ENCODE measurements around the gene MPO. TPM values are rescaled to one million over a fixed set of nuclear protein-coding genes. Genes with fewer than 3 reads are reported as not detected.

Gene MPO
- total RNA-seq, 2 experiments from 2014 or later, result not detected

DNA sequence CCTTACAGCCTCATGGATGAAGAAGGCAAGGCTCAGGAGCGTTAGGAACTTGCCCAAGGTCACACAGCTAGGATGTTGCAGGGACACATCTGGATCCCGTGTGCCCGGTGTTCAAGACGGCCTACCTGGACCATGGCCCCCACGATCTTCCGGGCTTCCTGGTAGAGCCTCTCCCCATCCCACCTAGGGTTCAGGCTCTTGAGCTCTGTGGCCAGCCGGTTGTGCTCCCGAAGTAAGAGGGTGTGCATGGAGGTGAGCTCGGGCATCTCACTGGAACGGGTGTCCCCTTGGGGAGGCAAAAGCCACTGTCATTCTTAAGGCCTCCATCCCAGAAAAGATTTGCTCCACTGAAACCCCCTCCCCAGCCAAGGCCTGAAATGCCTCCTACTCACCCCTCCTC is 5.3 kb downstream of the MPO start:
- H3K4me3 ChIP-seq (ENCODE audit: low read depth, low read length, poor library complexity, severe bottlenecking), result no peak overlapping the region
- intact Hi-C loops (cut with micrococcal nuclease; ENCODE audit: unreplicated experiment), result no loop called here
- no peak for DNase-seq (ENCODE audit: low spot score)
- no peaks in the 10 kb centered on the region for H3K36me3 ChIP-seq (ENCODE audit: insufficient read depth, low read length)
- ChIA-PET CTCF (ENCODE audit: unreplicated experiment) (no interaction called here), POLR2A (no interaction called here)
- no TSS peak for BruUV-seq (replicated peaks)
- H3K4me2 ChIP-seq (ENCODE audit: low read length), result no peak overlapping the region
- H2AFZ ChIP-seq (ENCODE audit: low read length), result no peak overlapping the region
- no peaks in the 10 kb centered on the region for H4K20me1 ChIP-seq (ENCODE audit: insufficient read depth, low read length)
- no peaks in the 10 kb centered on the region for H3K79me2 ChIP-seq (ENCODE audit: insufficient read depth, low read depth, low read length)
- no peaks in the 10 kb centered on the region for H3K9me2 ChIP-seq (ENCODE audit: insufficient read depth, low read length)
- no peaks in the 10 kb centered on the region for H3K4me1 ChIP-seq (ENCODE audit: insufficient read depth, low read length, poor library complexity, severe bottlenecking)
- H3K9me3 ChIP-seq (ENCODE audit: low read length), result no peaks in the 10 kb centered on the region
- no peak overlapping the region for H3K27ac ChIP-seq (ENCODE audit: low read depth, low read length, poor library complexity, severe bottlenecking)
- TF ChIP-seq CTCF (conservative IDR thresholded peaks at IDR 0.05; ENCODE audit: low read length), result no peak
- no peak for TF ChIP-seq EZH2phosphoT487 (IDR thresholded peaks at IDR 0.05; ENCODE audit: borderline replicate concordance, low read depth, low read length)

DNA sequence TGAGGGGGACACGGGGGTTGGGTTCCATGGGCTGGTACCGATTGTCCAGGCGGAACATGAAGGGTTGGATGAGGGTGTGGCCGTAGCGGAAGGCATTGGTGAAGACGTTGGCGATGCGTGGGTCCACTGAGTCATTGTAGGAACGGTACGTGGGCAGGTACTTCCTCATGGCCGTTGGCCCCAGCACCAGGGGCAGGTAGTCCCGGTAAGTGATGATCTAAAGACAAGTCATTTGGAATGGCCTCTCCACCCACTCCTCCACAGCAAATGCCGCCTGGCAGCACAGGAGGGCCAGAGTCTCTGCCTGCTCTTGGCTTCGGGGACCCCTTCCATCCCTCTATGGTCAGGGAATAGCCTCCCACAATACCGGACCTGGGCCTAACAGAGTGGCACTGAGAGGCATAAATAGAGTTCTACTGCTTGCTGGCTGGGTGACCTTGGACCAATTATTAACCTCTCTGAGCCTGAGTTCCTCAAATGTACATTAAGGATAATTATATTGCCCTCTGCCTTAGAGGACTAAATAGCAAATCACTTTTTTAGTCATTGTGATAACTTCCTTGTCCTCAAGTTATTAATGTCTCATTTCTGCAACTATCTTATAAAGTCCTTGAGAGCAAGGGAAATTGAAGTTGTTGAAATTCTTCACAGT is 7.2 kb downstream of the MPO start:
- no peaks in the 10 kb centered on the region for H3K9me3 ChIP-seq (ENCODE audit: low read length)
- H3K79me2 ChIP-seq (ENCODE audit: insufficient read depth, low read depth, low read length), result no peaks in the 10 kb centered on the region
- H3K9me2 ChIP-seq (ENCODE audit: insufficient read depth, low read length), result no peaks in the 10 kb centered on the region
- no TSS peak for BruUV-seq (replicated peaks)
- H3K4me1 ChIP-seq (ENCODE audit: insufficient read depth, low read length, poor library complexity, severe bottlenecking), result no peaks in the 10 kb centered on the region
- TF ChIP-seq EZH2phosphoT487 (IDR thresholded peaks at IDR 0.05; ENCODE audit: borderline replicate concordance, low read depth, low read length), result no peak
- TF ChIP-seq CTCF (conservative IDR thresholded peaks at IDR 0.05; ENCODE audit: low read length), result no peak
- ChIA-PET CTCF (ENCODE audit: unreplicated experiment) (no interaction called here), POLR2A (no interaction called here)
- no peak overlapping the region for H3K4me3 ChIP-seq (ENCODE audit: low read depth, low read length, poor library complexity, severe bottlenecking)
- H2AFZ ChIP-seq (ENCODE audit: low read length), result no peak overlapping the region
- H3K27ac ChIP-seq (ENCODE audit: low read depth, low read length, poor library complexity, severe bottlenecking), result no peak overlapping the region
- no peaks in the 10 kb centered on the region for H4K20me1 ChIP-seq (ENCODE audit: insufficient read depth, low read length)
- no peak for DNase-seq (ENCODE audit: low spot score)
- intact Hi-C loops (cut with micrococcal nuclease; ENCODE audit: unreplicated experiment), result no loop called here
- no peaks in the 10 kb centered on the region for H3K36me3 ChIP-seq (ENCODE audit: insufficient read depth, low read length)
- no peak overlapping the region for H3K4me2 ChIP-seq (ENCODE audit: low read length)

DNA sequence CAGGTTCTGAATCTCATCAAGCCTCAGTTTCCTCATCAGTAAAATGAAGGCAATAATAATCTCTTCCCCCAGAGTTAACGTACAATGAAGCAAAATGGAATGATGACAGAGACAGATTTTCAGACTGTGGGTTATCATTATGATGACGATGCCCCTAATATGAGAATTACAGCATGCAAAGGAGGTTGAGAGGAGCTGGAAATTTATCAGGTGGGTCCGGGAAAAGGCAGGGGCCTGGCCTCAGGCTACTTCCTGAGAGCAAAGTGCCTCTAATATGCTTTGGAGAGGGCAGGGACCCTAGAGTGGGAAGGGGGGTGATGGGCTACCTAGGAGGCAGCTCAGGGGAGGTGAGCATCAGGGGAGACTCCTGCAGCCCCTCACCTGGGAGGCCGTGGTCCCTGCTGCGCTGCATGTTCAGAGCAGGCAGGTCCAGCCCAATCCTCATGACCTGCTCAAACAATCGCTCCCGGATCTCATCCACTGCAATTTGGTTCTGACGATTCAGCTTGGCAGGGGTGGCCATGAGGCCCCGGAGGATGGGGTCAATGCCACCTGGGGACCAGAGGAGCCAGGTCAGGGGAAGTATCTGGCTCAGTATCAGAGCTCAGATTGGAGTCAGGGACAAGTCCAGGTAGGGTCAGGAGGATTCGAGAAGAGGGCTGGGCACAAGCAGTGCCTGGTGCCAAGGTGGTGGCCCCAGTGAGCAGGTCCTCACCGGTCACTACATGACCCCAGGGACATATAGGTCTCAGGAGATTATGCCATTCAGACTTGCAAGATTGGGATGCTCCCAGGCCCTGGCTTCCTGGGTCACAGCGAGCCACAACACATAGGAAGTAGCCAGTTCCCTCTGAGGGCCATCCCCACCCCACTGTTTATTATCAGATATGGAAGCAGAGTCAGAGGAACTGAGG is 8.1 kb downstream of the MPO start:
- Histone ChIP-seq H3K79me2 (ENCODE audit: insufficient read depth, low read depth, low read length) (no peaks in the 10 kb centered on the region), H3K27ac (ENCODE audit: low read depth, low read length, poor library complexity, severe bottlenecking) (no peak overlapping the region), H3K9me2 (ENCODE audit: insufficient read depth, low read length) (no peaks in the 10 kb centered on the region), H3K4me2 (ENCODE audit: low read length) (no peak overlapping the region), H3K4me3 (ENCODE audit: low read depth, low read length, poor library complexity, severe bottlenecking) (no peak overlapping the region), H3K4me1 (ENCODE audit: insufficient read depth, low read length, poor library complexity, severe bottlenecking) (no peaks in the 10 kb centered on the region), H2AFZ (ENCODE audit: low read length) (no peak overlapping the region), H3K9me3 (ENCODE audit: low read length) (no peaks in the 10 kb centered on the region), H3K36me3 (ENCODE audit: insufficient read depth, low read length) (no peaks in the 10 kb centered on the region), H4K20me1 (ENCODE audit: insufficient read depth, low read length) (no peaks in the 10 kb centered on the region)
- intact Hi-C loops (cut with micrococcal nuclease; ENCODE audit: unreplicated experiment), result no loop called here
- POLR2A ChIA-PET, result interaction anchor here (0.5 kb wide), 1 partner anchor 13 kb away, joined by 5 read pairs; no protein-coding TSS in a partner anchor
- DNase-seq (ENCODE audit: low spot score), result no peak
- CTCF ChIA-PET (ENCODE audit: unreplicated experiment), result no interaction called here
- TF ChIP-seq EZH2phosphoT487 (IDR thresholded peaks at IDR 0.05; ENCODE audit: borderline replicate concordance, low read depth, low read length), result no peak
- no peak for TF ChIP-seq CTCF (conservative IDR thresholded peaks at IDR 0.05; ENCODE audit: low read length)
- BruUV-seq (replicated peaks), result no TSS peak
